HG02973 (cell line): ENCODE data around the gene DDX6.
"Not testable (repeated sequence)": the region's sequence is repeated elsewhere in the genome, so short reads cannot be mapped to it uniquely, and the experiment has no call there.

Experiments used
- ATAC-seq: cut with Tn5 transposase; IDR thresholded peaks from one replicate; pipeline ENCODE4 v1.9.1; 2021; ENCODE audit warnings: moderate library complexity; ENCODE audit not compliant: unreplicated experiment

The DDX6 gene

DNA sequence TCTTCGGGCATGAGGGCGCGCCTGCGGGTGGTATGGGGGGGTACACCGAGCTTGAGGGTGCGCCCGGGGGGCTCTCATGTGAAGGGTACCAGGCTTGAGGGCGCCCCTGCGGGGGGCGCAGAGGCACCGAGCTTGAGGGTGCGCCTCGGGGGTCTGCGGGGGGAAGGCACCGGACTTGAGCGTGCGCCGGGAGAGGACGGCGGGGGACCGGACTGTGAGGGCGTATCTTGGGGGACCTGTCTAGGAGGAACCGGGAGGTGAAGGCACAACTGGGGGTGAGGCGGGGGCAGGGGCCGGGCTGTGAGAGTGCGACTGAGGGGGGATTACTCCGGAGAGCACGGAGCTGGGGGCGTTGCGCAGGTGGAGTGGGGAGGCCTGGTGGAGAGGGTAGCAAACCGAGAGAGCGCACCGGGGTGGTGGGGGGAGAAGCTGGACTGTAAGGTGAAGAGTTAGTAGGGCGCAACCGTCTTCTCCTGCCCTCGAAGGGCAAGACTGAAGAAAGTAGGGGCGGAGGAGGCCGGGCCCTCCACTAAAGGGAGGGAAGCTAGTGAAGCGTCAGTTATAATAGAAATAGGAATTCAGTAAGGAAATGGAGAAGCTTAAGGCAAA is 1.1 kb upstream of the DDX6 start:
- ATAC-seq: no peak

DNA sequence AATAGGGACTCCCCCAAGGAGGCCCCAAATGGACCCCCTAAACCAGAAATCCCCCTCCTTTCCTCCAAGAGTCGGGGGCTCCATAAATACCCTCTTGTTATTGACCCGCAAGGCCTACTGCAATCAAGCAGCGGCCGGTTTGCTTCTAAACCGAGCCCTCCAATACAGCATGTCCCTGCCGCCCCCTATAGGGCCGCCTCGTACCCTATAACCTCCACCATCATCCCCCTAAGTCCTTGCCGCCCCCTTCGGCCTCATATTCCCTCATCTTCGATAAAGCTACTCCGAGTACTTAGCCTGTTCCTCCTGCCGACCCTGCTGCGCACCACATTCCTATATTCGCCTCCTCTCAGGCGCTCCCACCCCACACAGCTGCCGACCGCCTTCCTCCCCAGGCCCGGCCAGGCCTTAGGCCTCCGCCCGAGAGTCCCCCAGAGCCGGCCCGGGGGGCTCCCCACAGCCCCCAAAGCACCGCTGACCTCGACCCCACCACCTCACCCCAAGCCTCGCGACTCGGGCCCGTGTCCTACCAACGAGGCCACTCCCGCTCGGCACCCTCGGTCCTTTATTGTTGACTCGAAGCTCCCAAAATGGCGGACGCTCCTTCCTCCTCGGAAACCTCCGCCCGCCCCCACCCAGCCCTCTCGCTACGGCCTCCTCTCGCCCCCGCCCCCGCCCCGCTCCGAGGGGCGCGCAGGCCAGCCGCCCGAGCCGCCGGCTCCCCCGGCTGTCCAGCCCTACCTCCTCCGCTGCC is 430 bp downstream of the DDX6 start:
- peak; percentile 34 for ATAC-seq

GRCh38 chr11:118789501-118790356 is 1.2 kb downstream of the DDX6 start:
- no peak for ATAC-seq

GRCh38 chr11:118786657-118787056 is 4.3 kb downstream of the DDX6 start:
- ATAC-seq: no peak

- no peak for ATAC-seq
Observed at GRCh38 chr11:118785362-118785761, 5.6 kb downstream of the DDX6 start.

DNA sequence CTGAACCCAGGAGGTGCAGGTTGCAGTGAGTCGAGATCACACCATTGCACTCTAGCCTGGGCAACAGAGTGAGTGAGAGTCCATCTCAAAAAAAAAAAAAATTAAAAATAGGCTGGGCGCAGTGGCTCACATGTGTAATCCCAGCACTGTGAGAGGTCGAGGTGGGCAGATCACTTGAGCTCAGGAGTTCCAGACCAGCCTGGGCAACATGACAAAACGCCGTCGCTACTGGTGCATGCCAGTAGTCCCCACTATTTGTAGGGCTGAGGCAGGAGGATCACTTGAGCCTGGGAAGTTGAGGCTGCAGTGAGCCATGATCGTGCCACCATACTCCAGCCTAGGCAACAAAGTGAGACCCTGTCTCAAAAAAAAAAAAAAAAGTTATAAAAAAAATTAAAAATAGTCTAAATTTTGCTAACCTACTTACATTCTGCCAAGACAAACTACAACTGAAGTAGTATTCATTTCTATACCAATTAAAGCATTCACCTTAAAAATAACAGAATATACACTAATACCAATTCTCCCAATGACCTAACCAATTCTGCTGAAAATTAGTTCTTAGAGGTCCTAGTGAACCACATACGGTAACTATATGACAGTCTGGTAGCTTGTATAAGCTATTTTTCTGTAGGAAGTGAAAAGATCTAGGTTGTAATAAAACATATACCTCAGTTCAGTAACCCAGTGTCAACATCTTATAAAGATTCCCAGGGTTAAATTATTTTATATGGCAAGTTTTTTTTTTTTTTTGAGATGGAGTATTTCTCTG is 7.1 kb downstream of the DDX6 start:
- no peak for ATAC-seq

DNA sequence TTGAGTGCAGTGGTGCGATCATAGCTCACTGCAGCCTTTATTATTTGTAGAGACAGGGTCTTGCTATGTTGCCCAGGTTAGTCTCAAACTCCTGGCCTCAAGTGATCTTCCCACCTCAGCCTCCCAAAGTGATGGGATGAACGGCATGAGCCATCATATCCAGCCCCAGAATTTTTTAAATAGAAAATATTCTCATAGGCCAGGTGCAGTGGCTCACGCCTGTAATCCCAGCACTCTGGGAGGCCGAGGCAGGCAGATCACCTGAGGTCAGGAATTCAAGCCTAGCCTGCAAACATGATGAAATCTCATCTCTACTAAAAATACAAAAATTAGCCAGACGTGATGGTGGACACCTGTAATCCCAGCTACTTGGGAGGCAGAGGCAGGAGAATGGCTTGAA is 7.6 kb downstream of the DDX6 start:
- not testable (repeated sequence) for ATAC-seq

- ATAC-seq: no peak
Observed at GRCh38 chr11:118778898-118779297, 12.1 kb downstream of the DDX6 start.

DNA sequence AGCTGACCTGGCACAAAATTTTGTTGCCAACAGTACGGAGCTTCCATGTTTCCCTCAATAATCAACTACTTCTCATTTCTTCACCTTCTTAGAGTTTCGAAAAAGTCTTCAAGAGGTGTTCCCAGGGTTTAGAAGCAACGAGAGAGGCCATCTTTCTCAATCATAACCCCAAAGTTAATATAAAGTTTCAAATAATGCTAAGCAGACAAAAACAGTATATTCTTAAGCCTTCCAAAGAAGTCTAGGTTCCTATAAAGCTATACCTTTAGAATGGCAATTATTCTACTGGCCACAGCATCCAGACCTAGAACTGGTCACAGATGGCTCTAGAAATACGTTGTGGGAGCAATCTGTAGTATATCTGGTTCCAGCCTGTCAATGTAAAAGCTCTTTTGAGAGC is 16.9 kb downstream of the DDX6 start:
- no peak for ATAC-seq

GRCh38 chr11:118771547-118772288 is 19.2 kb downstream of the DDX6 start:
- ATAC-seq: no peak

GRCh38 chr11:118768690-118769089 is 22.3 kb downstream of the DDX6 start:
- no peak for ATAC-seq

DNA sequence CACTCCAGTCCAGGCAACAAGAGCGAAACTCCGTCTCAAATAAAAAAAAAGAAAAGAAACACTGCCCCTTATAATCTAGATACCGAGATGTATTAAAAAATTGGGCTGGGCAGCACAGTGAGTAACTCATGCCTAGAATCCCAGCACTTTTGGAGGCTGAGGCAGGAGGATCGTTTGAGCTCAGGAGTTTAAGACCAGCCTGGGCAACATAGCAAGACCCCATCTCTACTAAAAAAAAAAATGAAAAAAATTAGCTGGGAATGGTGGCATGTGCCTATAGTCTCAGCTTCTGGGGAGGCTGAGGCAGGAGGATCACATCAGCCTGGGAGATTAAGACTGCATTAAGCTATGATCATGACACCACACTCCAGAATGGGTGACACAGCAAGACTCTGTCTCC is 24.9 kb downstream of the DDX6 start:
- ATAC-seq: no peak

GRCh38 chr11:118765095-118765691 is 25.8 kb downstream of the DDX6 start:
- ATAC-seq: not testable (repeated sequence)

- no peak for ATAC-seq
Observed at GRCh38 chr11:118763041-118763440, 27.9 kb downstream of the DDX6 start.

GRCh38 chr11:118761981-118762380 is 29.0 kb downstream of the DDX6 start:
- ATAC-seq: not testable (repeated sequence)

DNA sequence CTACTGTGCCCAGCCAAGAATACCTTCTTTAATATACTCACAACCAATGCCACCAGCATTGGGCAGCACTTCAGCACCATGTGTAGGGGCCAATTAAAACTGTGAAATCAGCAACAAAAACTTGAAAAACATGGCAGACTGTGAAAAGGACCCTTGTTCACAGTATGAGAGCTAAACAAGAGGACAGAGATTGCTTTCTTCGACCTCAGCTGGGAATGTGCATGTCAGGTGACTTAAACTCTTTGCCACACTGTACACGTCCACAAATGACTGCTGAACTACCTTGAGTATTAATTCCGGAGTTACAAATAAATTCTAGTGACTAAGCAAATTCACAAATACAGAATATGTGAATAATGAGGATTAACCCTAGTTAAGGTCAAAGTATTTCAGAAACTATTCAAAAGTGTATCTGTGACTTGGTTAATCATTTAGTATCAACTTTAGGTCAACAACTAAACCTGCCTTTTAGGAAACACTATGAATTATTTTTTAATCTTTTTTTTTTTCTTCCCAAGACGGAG is 33.0 kb downstream of the DDX6 start:
- no peak for ATAC-seq

DNA sequence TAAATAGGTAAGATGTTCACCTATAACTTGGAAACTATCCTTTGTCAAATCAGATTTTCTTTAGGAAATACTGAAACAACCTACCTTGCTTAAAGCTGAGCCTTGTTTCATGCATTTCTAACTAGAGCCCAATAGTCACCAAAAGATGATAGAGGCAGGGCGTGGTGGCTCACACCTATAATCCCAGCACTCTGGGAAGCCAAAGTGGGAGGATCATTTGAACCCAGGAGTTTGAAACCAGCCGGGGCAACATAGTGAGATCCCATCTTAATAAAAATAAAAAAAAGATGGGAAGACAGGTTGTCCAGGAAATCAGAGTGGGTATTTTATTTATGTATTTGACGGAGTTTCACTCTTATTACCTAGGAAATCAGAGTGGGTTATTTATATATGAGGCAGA is 38.3 kb downstream of the DDX6 start:
- no peak for ATAC-seq

DNA sequence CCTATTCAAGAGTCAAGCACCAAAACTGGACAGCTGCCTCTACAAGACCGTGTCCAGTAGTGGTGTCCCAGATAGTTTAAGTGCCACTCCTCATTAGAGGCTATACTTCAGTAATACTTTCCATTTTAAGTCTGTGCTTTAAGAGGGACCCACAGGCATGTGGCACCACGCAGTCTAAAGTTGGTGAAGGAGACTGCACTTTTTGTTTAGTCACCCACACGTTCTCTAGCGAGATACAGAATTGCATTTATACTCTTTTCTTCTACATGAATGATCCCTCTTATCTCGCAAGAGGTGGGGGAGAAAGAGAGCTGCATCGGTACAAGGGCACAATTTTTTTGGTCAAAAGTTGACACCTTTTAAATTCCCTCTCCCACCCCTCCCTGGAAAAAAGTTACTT is 41.5 kb downstream of the DDX6 start:
- ATAC-seq: no peak

- no peak for ATAC-seq
Observed at GRCh38 chr11:118748056-118748455, 42.9 kb downstream of the DDX6 start.
